Activated CD8-positive, alpha-beta memory T cell treated with anti-CD3 and anti-CD28 coated beads, Interleukin-2, amount 10 ng/mL, durations not matched to agents 7 days and 5 days (primary cell): ENCODE measurements around the gene MCTP1. TPM values are rescaled to one million over a fixed set of nuclear protein-coding genes. Genes with fewer than 3 reads are reported as not detected.
A peak's percentile ranks its signal among the peaks of the same experiment; 100 is the strongest.

Experiments
- ATAC-seq: fragments of 150-1000 bp; cut with Tn5 transposase; one replicate; pipeline ENCODE4 v1.10.0; 2021; ENCODE audit warnings: moderate library complexity
- CTCF ChIA-PET: fragments of 350-600 bp; sonication (Branson Sonifier 250); formaldehyde crosslinking; loops from one replicate; lab custom pipeline; 2021; ENCODE audit warnings: antibody characterized with exemption; lab: Charles Lee
- DNase-seq: peaks from one replicate; pipeline ENCODE4 v3.0.0-alpha.2; 2020
- H3K27ac Mint-ChIP-seq: one replicate; pipeline ENCODE4 v1.8.0; 2021; ENCODE audit warnings: mild to moderate bottlenecking, mixed read lengths
- H3K27me3 Mint-ChIP-seq: one replicate; pipeline ENCODE4 v1.8.0; 2021; ENCODE audit warnings: mixed read lengths
- H3K36me3 Mint-ChIP-seq: one replicate; pipeline ENCODE4 v1.8.0; 2021; ENCODE audit warnings: mild to moderate bottlenecking, mixed read lengths
- H3K4me1 Mint-ChIP-seq: one replicate; pipeline ENCODE4 v1.8.0; 2021; ENCODE audit warnings: mixed read lengths
- H3K4me3 Mint-ChIP-seq: one replicate; pipeline ENCODE4 v1.8.0; 2021; ENCODE audit warnings: mild to moderate bottlenecking, moderate library complexity, mixed read lengths
- H3K9me3 Mint-ChIP-seq: one replicate; pipeline ENCODE4 v1.8.0; 2022; ENCODE audit warnings: low read depth, mixed read lengths
- total RNA-seq, 2 experiments: library from RNA; stranded (reverse); gene quantifications; one replicate each; pipeline ENCODE4 v1.2.3, GENCODE V29; 2021

Gene MCTP1
- total RNA-seq, 2 experiments from 2014 or later: not detected

DNA sequence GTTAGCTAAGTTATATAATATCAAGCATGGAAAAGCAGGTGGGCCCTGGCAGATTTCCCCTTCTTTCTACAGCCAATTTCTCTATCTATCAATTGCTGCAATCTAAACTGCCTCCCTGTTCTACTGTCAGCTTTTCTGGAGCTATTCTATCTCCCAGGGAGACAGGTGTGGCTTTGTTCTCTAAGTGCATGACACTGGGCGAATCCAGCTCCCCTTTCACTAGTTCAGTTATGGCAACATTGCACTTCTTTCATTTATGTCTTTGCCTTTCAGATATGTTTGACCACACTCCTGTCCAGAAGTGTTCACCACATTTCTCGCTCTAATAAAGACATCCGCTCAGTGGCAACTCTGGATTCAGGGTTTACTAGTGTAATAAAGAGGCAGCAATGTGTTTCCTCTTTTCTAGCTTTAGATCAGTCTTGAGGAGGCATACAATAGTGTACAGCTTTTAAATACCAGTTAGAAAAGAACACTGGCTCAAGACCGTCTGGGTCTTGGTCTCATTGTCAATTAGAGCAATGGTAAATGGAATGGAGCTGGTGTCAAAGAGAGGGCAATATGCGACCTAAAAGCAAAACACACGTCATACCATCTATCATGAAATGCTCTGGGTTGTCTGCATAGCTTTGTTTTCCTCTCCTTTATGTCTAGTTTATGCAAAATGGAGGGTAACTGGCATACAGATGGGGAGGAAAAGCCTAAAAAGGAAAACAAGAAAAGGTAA, 469.4 kb downstream of the MCTP1 start:
- H3K27ac Mint-ChIP-seq: no peak overlapping the region
- DNase-seq: no peak
- H3K9me3 Mint-ChIP-seq: no peaks in the 10 kb centered on the region
- ATAC-seq: no peak
- no peaks in the 10 kb centered on the region for H3K4me1 Mint-ChIP-seq
- H3K4me3 Mint-ChIP-seq: no peak overlapping the region
- CTCF ChIA-PET: interaction anchor here (1.0 to 1.1 kb wide), 3 partner anchors 22 to 78 kb away, joined by 3 read pairs; no protein-coding TSS in a partner anchor
- H3K36me3 Mint-ChIP-seq: no peaks in the 10 kb centered on the region
- H3K27me3 Mint-ChIP-seq: peaks cover 2% of the 10 kb centered on the region

DNA sequence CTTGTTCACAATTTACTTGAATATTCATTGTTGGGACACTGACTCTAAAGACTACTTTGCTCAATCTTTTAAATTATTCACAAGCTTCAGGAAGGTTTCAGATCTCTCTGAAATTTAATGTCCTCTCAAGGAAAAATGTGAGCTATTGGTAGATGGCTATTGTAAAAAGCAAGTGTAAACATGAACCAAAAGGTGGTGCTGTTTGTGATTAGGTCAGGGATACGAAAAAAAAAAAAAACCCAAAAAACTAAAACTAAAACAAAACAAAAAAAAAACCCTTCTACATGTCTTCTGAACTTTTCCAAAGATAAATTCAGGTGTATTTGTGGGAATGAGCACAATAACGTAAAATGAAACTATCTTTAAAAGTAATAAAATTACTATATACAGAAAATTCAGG, 472.7 kb downstream of the MCTP1 start:
- CTCF ChIA-PET: no interaction called here
- ATAC-seq: no peak
- H3K36me3 Mint-ChIP-seq: no peaks in the 10 kb centered on the region

DNA sequence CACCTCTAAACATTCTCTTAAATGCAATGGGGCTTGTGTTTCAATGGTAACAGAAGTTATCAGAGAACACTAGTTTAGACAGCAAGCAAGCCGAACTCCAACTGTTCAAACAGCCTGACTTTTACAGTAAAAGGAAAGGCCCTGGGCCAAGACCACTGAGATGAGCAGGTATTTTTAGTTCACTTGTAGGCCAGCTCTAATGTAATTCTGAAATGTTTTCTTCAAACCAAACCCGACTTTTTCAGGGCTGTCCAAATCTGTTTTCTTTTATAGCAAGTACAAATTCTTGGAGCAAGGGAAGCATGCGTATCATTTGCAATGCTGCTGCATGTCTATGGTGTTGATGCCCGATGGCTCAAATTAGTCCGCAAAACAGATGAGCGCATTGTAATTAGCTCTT, 473.6 kb downstream of the MCTP1 start:
- DNase-seq: no peak
- H3K9me3 Mint-ChIP-seq: no peaks in the 10 kb centered on the region
- ATAC-seq: no peak
- H3K4me3 Mint-ChIP-seq: no peak overlapping the region
- H3K27me3 Mint-ChIP-seq: peaks cover 5% of the 10 kb centered on the region
- H3K36me3 Mint-ChIP-seq: no peaks in the 10 kb centered on the region
- peaks cover 2% of the 10 kb centered on the region for H3K4me1 Mint-ChIP-seq
- H3K27ac Mint-ChIP-seq: no peak overlapping the region
- CTCF ChIA-PET: interaction anchor here (0.8 kb wide), 1 partner anchor 15 kb away, joined by 3 read pairs; no protein-coding TSS in a partner anchor

More for the DNA sequence above, 472.7 kb downstream of the MCTP1 start:
- H3K4me3 Mint-ChIP-seq: no peak overlapping the region
- H3K9me3 Mint-ChIP-seq: no peaks in the 10 kb centered on the region
- DNase-seq: no peak
- H3K27me3 Mint-ChIP-seq: peaks cover 5% of the 10 kb centered on the region
- H3K4me1 Mint-ChIP-seq: peaks cover 2% of the 10 kb centered on the region
- no peak overlapping the region for H3K27ac Mint-ChIP-seq

DNA sequence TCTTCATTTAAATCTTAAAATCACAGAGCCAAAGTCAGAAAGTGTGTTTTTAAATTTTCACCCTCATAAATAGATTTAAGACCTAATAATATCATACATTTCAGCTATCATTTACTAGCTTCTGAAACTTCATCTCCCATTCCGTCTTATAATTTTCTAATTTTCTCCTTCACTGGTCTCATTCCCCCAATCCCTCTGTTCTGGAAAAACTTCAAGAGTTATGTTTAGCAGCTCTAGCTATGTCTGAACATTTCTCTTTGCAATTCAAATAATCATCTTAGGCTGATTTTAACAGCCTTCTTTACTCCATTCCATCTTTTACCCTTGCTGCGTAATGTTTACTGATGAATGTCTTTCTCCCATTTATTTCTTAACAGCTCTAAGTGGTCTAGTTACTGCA, 474.0 kb downstream of the MCTP1 start:
- Mint-ChIP-seq H3K27ac (no peak overlapping the region), H3K9me3 (no peaks in the 10 kb centered on the region), H3K36me3 (no peaks in the 10 kb centered on the region), H3K4me3 (no peak overlapping the region), H3K27me3 (peaks cover 9% of the 10 kb centered on the region), H3K4me1 (peaks cover 2% of the 10 kb centered on the region)
- DNase-seq: no peak
- no peak for ATAC-seq
- CTCF ChIA-PET: interaction anchor here (0.8 kb wide), 1 partner anchor 16 kb away, joined by 3 read pairs; no protein-coding TSS in a partner anchor

DNA sequence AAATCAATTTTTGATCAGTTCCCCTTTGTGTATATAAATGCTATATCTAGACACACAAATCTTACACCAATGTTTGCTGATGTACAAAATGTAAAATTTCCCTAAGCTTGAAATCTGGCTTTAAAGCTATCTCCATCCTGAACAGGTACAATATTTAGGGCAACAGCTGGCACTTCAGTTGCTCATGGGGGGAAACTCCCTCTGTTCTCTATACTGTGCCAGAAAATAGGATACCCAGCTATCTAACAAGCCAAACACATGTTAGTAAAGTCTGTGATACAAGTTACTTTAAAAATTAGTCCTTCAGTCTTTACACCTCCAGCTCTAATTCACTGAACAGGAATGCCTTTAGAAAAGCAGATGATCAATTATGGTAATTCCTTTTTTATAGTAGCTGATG, 474.6 kb downstream of the MCTP1 start:
- Mint-ChIP-seq H3K4me3 (no peak overlapping the region), H3K4me1 (peaks cover 2% of the 10 kb centered on the region), H3K36me3 (no peaks in the 10 kb centered on the region), H3K27ac (no peak overlapping the region), H3K27me3 (peaks cover 10% of the 10 kb centered on the region), H3K9me3 (no peaks in the 10 kb centered on the region)
- CTCF ChIA-PET: interaction anchor here (1.0 kb wide), 1 partner anchor 17 kb away, joined by 3 read pairs; no protein-coding TSS in a partner anchor
- no peak for ATAC-seq
- DNase-seq: no peak

DNA sequence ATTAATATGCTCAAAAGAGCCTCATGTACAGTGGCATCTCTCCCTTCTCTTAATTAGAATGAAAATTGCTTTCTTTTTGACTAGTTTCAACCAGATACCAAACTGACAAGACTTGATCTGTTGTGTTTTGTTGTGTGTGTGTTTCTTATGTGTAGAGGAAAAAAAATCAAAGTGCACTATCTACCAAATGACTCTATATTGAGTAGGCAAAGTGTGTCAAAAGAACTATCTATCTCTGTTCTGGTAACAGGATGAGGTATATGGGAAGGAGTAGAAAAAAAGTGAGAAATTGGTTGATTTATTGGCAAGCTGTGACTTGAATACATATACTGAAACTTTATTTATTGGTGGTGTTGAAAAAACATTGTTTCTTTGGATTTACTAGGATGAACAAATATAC, 476.4 kb downstream of the MCTP1 start:
- Mint-ChIP-seq H3K36me3 (no peaks in the 10 kb centered on the region), H3K4me3 (no peak overlapping the region), H3K27ac (no peak overlapping the region), H3K9me3 (no peaks in the 10 kb centered on the region), H3K27me3 (peaks cover 10% of the 10 kb centered on the region), H3K4me1 (peaks cover 2% of the 10 kb centered on the region)
- CTCF ChIA-PET: interaction anchor here (1.0 to 1.2 kb wide), 2 partner anchors 70 to 71 kb away, joined by 3 read pairs; no protein-coding TSS in a partner anchor
- DNase-seq: no peak
- ATAC-seq: no peak

DNA sequence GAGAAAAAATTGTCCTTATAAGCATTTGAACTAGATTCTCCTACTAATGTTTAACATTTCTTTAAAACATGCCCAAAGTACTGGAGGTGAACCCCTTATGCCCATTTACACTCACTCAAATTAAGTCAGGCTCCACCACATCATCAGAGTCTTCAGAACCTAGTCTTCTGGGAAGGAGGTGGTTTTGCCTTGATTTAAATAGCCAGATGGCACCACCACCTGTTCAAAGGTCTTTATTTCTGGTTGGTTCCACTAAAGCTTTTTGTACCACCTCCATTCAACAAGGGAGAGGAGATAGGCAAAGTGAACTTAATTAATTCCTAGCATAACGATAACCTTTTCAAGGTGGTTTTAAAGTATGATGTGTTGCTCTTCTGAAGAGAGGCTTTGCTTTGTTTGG, 476.9 kb downstream of the MCTP1 start:
- CTCF ChIA-PET: no interaction called here
- Mint-ChIP-seq H3K9me3 (no peaks in the 10 kb centered on the region), H3K4me3 (no peak overlapping the region), H3K36me3 (no peaks in the 10 kb centered on the region), H3K27ac (no peak overlapping the region), H3K27me3 (peaks cover 10% of the 10 kb centered on the region), H3K4me1 (peaks cover 2% of the 10 kb centered on the region)
- ATAC-seq (no peak), DNase-seq (no peak)

DNA sequence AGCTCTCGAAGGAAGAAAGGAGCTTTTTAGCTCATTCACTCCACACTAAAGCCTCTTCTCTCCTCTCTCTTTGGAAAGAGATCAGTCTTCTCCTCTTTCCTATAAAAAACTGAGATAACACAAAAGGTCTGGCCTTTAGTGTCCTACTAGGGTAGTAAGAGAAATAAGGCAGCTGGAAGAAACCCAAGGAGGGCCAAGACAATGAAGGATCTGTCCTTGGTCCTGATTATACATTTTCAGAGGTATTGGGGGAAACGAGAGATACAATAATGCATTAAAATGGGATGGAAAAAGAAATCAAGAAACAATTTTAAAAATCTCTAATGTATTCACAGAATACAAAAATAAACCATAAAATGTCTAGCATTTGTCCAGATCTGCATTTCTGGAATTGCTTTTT, 482.4 kb downstream of the MCTP1 start:
- ATAC-seq (no peak), DNase-seq (no peak)
- Mint-ChIP-seq H3K36me3 (no peaks in the 10 kb centered on the region), H3K4me1 (no peaks in the 10 kb centered on the region), H3K9me3 (no peaks in the 10 kb centered on the region), H3K27me3 (peaks cover 20% of the 10 kb centered on the region), H3K4me3 (no peak overlapping the region), H3K27ac (no peak overlapping the region)
- CTCF ChIA-PET: no interaction called here

DNA sequence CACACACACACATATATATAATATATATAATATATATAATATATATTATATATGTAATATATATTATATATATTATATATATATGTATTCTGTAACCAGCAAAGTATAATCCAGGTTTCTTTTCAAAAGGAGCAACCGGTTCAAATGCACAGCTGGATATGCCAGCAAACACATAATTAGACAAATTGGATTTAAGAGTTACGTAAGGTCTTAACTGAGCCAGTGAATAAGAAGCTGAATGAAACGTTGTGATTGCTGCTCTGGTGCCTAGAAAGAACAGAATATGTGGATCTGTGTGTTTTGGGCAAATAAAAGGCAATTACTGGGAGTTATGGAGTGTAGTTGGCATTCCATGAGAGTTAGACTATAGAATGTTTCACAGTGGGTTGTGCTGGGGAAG, 488.3 kb downstream of the MCTP1 start:
- peaks cover 12% of the 10 kb centered on the region for H3K27me3 Mint-ChIP-seq
- CTCF ChIA-PET: no interaction called here
- no peak overlapping the region for H3K27ac Mint-ChIP-seq
- H3K36me3 Mint-ChIP-seq: peaks cover 7% of the 10 kb centered on the region
- ATAC-seq (no peak), DNase-seq (no peak)
- H3K4me3 Mint-ChIP-seq: no peak overlapping the region
- no peaks in the 10 kb centered on the region for H3K9me3 Mint-ChIP-seq
- H3K4me1 Mint-ChIP-seq: peaks cover 44% of the 10 kb centered on the region

DNA sequence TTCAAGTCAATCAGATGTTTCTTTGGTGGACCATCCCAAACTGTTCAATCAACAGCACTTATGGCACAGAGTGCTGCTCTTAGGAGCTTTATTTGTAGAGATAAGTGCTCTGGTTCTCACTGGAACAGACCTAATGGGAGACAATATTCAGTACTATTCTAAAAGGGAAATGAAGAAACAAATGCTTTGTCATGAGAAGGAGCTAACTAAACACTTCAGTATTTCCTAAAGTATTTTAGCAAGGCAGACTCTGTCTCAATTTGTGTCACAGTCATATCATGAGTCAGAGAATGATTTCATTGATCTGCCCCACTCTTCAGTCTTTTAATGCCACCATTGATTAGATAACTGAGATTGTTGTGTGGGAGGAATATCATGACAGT, 491.1 kb downstream of the MCTP1 start:
- Mint-ChIP-seq H3K27me3 (peaks cover 2% of the 10 kb centered on the region), H3K27ac (peak overlapping the region; percentile 98), H3K4me1 (peaks cover 50% of the 10 kb centered on the region), H3K9me3 (no peaks in the 10 kb centered on the region), H3K36me3 (peaks cover 9% of the 10 kb centered on the region), H3K4me3 (peak overlapping the region; percentile 46)
- no peak for DNase-seq
- CTCF ChIA-PET: interaction anchor here (0.7 to 1.0 kb wide), 3 partner anchors 12 to 16 kb away, joined by 3 read pairs; no protein-coding TSS in a partner anchor
- ATAC-seq: peak; percentile 74

DNA sequence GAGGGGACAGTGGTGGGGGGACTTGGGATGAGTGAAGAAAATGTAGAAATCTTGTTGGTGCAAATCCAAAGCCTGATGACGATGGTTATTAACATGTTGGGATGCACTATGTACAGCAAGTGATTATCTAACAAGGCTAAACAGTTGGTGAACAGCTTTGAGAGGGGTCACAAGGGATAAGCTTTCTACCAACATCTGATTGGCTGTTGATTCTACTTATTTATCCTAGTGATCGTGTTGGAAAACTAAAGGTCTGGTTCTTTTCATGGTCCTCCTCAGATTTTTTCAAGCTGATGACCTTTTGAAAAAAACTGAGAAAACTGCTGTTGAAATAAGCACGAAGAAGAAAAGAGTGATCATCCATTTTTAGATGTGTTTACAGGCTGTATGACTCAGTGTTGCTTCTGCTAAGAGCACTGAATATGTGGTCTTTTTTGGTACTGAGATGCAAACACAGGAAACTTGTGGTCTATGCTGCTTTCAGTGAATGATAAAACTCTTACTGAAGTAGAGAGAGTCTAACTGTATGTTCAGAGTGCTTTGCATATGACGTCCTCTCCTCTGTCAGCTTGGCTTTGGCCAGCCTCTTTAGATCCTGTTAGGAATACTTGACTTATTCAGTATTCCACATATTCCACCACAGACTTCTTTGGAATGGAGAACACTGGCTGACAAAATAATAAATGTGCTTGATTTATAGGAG, 491.6 kb downstream of the MCTP1 start:
- H3K27me3 Mint-ChIP-seq: no peaks in the 10 kb centered on the region
- peak overlapping the region; percentile 98 for H3K27ac Mint-ChIP-seq
- peaks cover 9% of the 10 kb centered on the region for H3K36me3 Mint-ChIP-seq
- peaks cover 56% of the 10 kb centered on the region for H3K4me1 Mint-ChIP-seq
- ATAC-seq (peak; percentile 97), DNase-seq (peak; percentile 58)
- H3K9me3 Mint-ChIP-seq: no peaks in the 10 kb centered on the region
- CTCF ChIA-PET: interaction anchor here (0.7 to 1.1 kb wide), 5 partner anchors 11 to 246 kb away, joined by 3 read pairs; no protein-coding TSS in a partner anchor
- H3K4me3 Mint-ChIP-seq: peak overlapping the region; percentile 47

DNA sequence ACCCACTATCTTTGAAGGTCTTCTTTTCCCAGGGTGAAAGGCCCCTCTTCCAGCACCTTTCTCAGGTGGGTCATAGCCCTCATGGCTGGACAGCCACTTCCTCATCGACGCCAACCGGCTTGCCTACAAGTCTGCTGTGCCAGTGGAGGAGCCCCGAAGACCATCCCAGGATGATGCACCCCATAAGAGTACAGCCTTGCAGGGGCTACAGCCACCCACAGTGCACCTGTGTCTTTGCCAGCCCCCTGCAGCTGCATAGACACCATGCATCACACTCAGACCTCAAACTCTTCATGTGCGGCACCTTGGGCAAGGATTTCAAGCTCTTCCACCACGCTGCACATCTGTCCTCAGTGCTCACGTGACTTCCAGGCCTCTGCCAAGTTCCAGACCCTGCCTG, 493.1 kb downstream of the MCTP1 start:
- H3K27ac Mint-ChIP-seq: peak overlapping the region; percentile 83
- no peak overlapping the region for H3K4me3 Mint-ChIP-seq
- peaks cover 2% of the 10 kb centered on the region for H3K27me3 Mint-ChIP-seq
- H3K4me1 Mint-ChIP-seq: peaks cover 57% of the 10 kb centered on the region
- no peaks in the 10 kb centered on the region for H3K9me3 Mint-ChIP-seq
- CTCF ChIA-PET: interaction anchor here (0.5 kb wide), 1 partner anchor 1210 kb away, joined by 4 read pairs; no protein-coding TSS in a partner anchor
- peaks cover 9% of the 10 kb centered on the region for H3K36me3 Mint-ChIP-seq
- ATAC-seq (no peak), DNase-seq (no peak)

DNA sequence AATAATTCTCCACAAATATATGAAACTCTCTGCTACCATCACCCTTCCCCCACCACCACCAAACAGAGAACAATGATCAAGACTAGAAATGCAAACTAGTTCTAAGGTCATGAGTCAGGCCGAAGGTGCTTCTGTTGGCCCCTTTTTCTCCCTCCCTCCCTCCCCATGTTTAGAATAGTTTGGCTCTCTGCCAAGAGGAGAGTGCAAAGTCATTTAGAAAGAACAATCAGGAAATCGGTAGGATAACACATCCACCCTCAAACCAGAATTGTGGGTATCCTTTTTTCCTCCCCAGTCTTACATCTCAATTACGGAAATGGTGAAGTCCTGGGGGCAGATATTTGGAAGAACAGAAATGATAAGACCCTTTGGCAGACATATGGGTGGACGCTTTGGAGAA, 496.4 kb downstream of the MCTP1 start:
- Mint-ChIP-seq H3K36me3 (peaks cover 9% of the 10 kb centered on the region), H3K27me3 (peaks cover 6% of the 10 kb centered on the region), H3K4me1 (peaks cover 32% of the 10 kb centered on the region), H3K9me3 (no peaks in the 10 kb centered on the region), H3K27ac (no peak overlapping the region), H3K4me3 (no peak overlapping the region)
- CTCF ChIA-PET: no interaction called here
- DNase-seq: no peak
- ATAC-seq: no peak
